Calu3 (cell line): Measurements from ENCODE around the gene LRBA. TPM values are rescaled to one million over a fixed set of nuclear protein-coding genes. Genes with fewer than 3 reads are reported as not detected.

Experiments
- BruUV-seq: library from RNA; stranded (reverse); fragments of 400-500 nt; replicated peaks from 2 replicates; lab custom pipeline; 2021; lab: Mats Ljungman, UMichigan
- CTCF ChIA-PET: fragments of 300-600 bp; sonication (Branson Sonifier 250); formaldehyde crosslinking; loops from one replicate; lab custom pipeline; 2022; ENCODE audit warnings: antibody characterized with exemption; lab: Charles Lee
- DNase-seq: peaks from one replicate; pipeline ENCODE4 v3.0.0; 2022
- H3K27ac Mint-ChIP-seq: one replicate; pipeline ENCODE4 v1.8.0; 2022; ENCODE audit warnings: mixed read lengths; ENCODE audit not compliant: unreplicated experiment
- H3K27me3 Mint-ChIP-seq: one replicate; pipeline ENCODE4 v1.8.0; 2022; ENCODE audit warnings: mixed read lengths; ENCODE audit not compliant: unreplicated experiment
- H3K36me3 Mint-ChIP-seq: one replicate; pipeline ENCODE4 v1.8.0; 2022; ENCODE audit warnings: mild to moderate bottlenecking, moderate library complexity, mixed read lengths; ENCODE audit not compliant: insufficient read depth, unreplicated experiment
- H3K4me1 Mint-ChIP-seq: one replicate; pipeline ENCODE4 v1.8.0; 2022; ENCODE audit warnings: mild to moderate bottlenecking, low read depth, mixed read lengths; ENCODE audit not compliant: unreplicated experiment
- H3K4me3 Mint-ChIP-seq: one replicate; pipeline ENCODE4 v1.8.0; 2022; ENCODE audit warnings: mild to moderate bottlenecking, low read depth, moderate library complexity, mixed read lengths; ENCODE audit not compliant: unreplicated experiment
- H3K9me3 Mint-ChIP-seq: one replicate; pipeline ENCODE4 v1.8.0; 2022; ENCODE audit warnings: low read depth, mixed read lengths; ENCODE audit not compliant: unreplicated experiment
- intact Hi-C: fragments of 100-400 bp; cut with micrococcal nuclease; formaldehyde crosslinking; loops from one replicate; pipeline ENCODE4 v1.10.0; 2022; ENCODE audit not compliant: unreplicated experiment
- total RNA-seq: library from RNA; stranded (reverse); gene quantifications from 2 replicates; pipeline ENCODE4 v1.2.3, GENCODE V29; 2022
- TF ChIP-seq, protein P1 (sequence below): fragments of 200-600 bp; IDR thresholded peaks from one replicate; pipeline ENCODE4 v1.8.0; 2022; ENCODE audit warnings: antibody characterized with exemption; ENCODE audit not compliant: unreplicated experiment

Gene LRBA
- total RNA-seq, 1 experiment from 2014 or later = 49.0 TPM

DNA sequence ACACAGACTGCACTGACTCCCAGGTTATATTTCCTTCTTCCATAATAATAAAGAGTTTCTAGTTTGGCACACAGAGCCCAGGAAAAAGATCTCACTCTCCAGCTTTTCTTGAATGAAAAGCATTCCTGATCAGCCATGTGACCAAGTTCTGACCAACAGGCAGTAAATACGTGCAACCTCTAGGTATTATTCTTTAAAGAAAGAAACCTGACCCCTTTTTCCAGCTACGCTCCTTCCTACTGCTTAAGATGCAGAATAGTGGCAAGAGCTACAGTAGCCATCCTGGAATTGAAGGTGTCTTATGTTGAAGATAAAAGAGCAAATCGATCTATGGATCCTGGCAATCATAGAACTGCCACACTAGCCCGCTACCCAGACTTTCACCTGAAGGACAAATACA, 76.7 kb downstream of the LRBA start:
- H3K36me3 Mint-ChIP-seq = no peaks in the 10 kb centered on the region
- DNase-seq = no peak
- intact Hi-C loops = no loop called here
- H3K4me3 Mint-ChIP-seq = no peak overlapping the region
- BruUV-seq = no TSS peak
- H3K9me3 Mint-ChIP-seq = no peaks in the 10 kb centered on the region
- H3K27ac Mint-ChIP-seq = no peak overlapping the region
- H3K27me3 Mint-ChIP-seq = no peaks in the 10 kb centered on the region
- CTCF ChIA-PET = interaction anchor here (0.6 kb wide), 1 partner anchor 18 kb away, joined by 3 read pairs; no protein-coding TSS in a partner anchor
- TF ChIP-seq, protein P1, sequence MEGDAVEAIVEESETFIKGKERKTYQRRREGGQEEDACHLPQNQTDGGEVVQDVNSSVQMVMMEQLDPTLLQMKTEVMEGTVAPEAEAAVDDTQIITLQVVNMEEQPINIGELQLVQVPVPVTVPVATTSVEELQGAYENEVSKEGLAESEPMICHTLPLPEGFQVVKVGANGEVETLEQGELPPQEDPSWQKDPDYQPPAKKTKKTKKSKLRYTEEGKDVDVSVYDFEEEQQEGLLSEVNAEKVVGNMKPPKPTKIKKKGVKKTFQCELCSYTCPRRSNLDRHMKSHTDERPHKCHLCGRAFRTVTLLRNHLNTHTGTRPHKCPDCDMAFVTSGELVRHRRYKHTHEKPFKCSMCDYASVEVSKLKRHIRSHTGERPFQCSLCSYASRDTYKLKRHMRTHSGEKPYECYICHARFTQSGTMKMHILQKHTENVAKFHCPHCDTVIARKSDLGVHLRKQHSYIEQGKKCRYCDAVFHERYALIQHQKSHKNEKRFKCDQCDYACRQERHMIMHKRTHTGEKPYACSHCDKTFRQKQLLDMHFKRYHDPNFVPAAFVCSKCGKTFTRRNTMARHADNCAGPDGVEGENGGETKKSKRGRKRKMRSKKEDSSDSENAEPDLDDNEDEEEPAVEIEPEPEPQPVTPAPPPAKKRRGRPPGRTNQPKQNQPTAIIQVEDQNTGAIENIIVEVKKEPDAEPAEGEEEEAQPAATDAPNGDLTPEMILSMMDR = no peak
- H3K4me1 Mint-ChIP-seq = peaks cover 8% of the 10 kb centered on the region

DNA sequence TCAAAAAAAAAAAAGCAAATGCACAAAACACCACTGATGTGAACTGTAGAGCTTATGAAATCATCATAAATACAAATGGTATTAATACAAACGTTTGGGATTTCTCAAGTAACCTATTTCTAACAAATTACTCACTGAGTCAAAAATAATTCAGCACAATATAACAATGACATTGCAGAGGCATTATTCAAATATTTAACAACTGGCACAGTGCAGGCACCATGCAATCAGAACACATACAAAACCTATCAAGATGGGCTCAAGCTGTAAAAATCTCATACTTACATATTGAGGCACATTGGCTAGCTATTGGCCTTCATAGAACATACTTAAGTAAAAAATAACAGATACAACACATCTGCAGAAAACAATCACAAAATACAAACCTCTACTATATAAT, 81.1 kb downstream of the LRBA start:
- TF ChIP-seq, protein P1 = no peak
- Mint-ChIP-seq H3K36me3 (no peaks in the 10 kb centered on the region), H3K27me3 (no peaks in the 10 kb centered on the region), H3K27ac (no peak overlapping the region), H3K4me3 (no peak overlapping the region), H3K9me3 (no peaks in the 10 kb centered on the region), H3K4me1 (no peaks in the 10 kb centered on the region)
- no TSS peak for BruUV-seq
- intact Hi-C loops = no loop called here
- no peak for DNase-seq
- CTCF ChIA-PET = interaction anchor here (0.6 to 0.9 kb wide), 2 partner anchors 13 to 100 kb away, joined by 4 read pairs; no protein-coding TSS in a partner anchor

DNA sequence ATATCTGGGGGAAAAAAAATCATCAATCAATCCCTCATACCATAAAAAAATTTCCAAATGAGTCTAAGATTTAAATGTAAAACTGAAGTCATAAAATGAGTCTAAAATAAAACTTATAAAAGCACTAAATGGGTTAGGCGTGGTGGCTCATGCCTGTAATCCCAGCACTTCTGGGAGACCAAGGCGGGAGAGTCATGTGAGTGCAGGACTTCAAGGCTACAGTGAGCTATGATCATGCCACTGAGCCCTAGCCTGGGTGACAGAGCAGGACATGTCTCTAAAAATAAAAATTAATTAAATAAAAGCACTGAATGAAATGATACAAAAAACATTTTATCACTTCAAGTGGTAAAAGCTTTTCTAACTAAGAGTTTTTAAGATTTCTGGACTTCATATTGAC, 83.3 kb downstream of the LRBA start:
- Mint-ChIP-seq H3K9me3 (no peaks in the 10 kb centered on the region), H3K36me3 (peaks cover 4% of the 10 kb centered on the region), H3K27me3 (no peaks in the 10 kb centered on the region), H3K4me1 (no peaks in the 10 kb centered on the region), H3K4me3 (no peak overlapping the region), H3K27ac (no peak overlapping the region)
- CTCF ChIA-PET = no interaction called here
- intact Hi-C loops = no loop called here
- no peak for DNase-seq
- BruUV-seq = no TSS peak
- TF ChIP-seq, protein P1 = no peak

DNA sequence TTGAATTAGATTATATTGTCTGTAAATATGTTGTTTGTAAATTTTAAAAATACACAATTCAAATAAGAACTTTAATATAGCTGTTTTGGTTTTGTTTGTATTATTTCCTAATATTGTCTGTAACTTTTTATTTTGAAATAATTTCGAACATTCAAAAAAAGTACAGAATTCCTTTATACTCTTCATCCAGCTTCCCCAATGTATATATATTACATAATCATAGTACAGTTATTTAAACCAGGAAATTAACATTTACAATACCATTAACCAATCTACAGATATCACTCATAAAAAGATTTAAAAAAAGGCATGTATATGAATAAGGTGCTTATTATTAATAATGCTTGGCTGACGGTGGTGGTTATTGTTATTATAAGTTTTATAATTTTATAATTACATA, 84.1 kb downstream of the LRBA start:
- Mint-ChIP-seq H3K27me3 (no peaks in the 10 kb centered on the region), H3K9me3 (no peaks in the 10 kb centered on the region)

More for the DNA sequence above, 84.1 kb downstream of the LRBA start:
- no peak for DNase-seq
- Mint-ChIP-seq H3K4me1 (no peaks in the 10 kb centered on the region), H3K27ac (no peak overlapping the region), H3K4me3 (no peak overlapping the region), H3K36me3 (peaks cover 4% of the 10 kb centered on the region)
- intact Hi-C loops = no loop called here
- BruUV-seq = no TSS peak
- TF ChIP-seq, protein P1 = no peak
- CTCF ChIA-PET = no interaction called here
